OCI-LY3 (cell line): Measurements from ENCODE around the gene RAD50.

Source experiments
- H2AFZ ChIP-seq: fragments of 200-600, 300-600 bp; shearing (Covaris generic); 2 replicates; pipeline ENCODE4 v1.6.0; 2014; ENCODE audit warnings: antibody characterized with exemption, low read depth, low read length
- H3K27ac ChIP-seq: fragments of 200-600, 300-600 bp; sonication (generic); 2 replicates; pipeline ENCODE4 v1.5.1; 2014; ENCODE audit warnings: mild to moderate bottlenecking, low read length, moderate library complexity, mixed read lengths
- H3K27me3 ChIP-seq: fragments of 200-600, 300-600 bp; sonication (generic); 2 replicates; pipeline ENCODE4 v1.6.1; 2014; ENCODE audit warnings: low read depth, low read length, mixed read lengths
- H3K36me3 ChIP-seq: fragments of 200-600, 300-600 bp; sonication (generic); replicated peaks from 2 replicates; pipeline ENCODE3; 2014; ENCODE audit warnings: low read depth, low read length, mixed read lengths
- H3K4me1 ChIP-seq: fragments of 300-600, 200-600 bp; sonication (generic); 2 replicates; pipeline ENCODE4 v1.6.1; 2014; ENCODE audit warnings: low read length, mixed read lengths
- H3K4me2 ChIP-seq: fragments of 200-600, 300-600 bp; sonication (generic); 2 replicates; pipeline ENCODE4 v1.6.1; 2014; ENCODE audit warnings: low read length, mixed read lengths
- H3K4me3 ChIP-seq: fragments of 300-600, 200-600 bp; sonication (generic); 2 replicates; pipeline ENCODE4 v1.5.1; 2014; ENCODE audit warnings: antibody characterized with exemption, mild to moderate bottlenecking, low read length, moderate library complexity
- H3K79me2 ChIP-seq: fragments of 300-600, 200-600 bp; shearing (Covaris generic); 2 replicates; pipeline ENCODE4 v1.6.1; 2014; ENCODE audit warnings: mild to moderate bottlenecking, low read length, mixed read lengths
- H3K9ac ChIP-seq: fragments of 300-600, 200-600 bp; shearing (Covaris generic); 2 replicates; pipeline ENCODE4 v1.6.0; 2014; ENCODE audit warnings: mild to moderate bottlenecking, low read length, moderate library complexity
- H3K9me3 ChIP-seq: fragments of 200-600, 300-600 bp; shearing (Covaris generic); 2 replicates; pipeline ENCODE4 v1.6.1; 2014; ENCODE audit warnings: low read length, mixed read lengths; ENCODE audit not compliant: insufficient read depth
- H4K20me1 ChIP-seq: fragments of 200-600, 300-600 bp; sonication (generic); 2 replicates; pipeline ENCODE4 v1.6.1; 2016; ENCODE audit warnings: low read length, mixed read lengths; ENCODE audit not compliant: insufficient read depth
- CTCF ChIP-seq: fragments of 200-600, 300-600 bp; sonication (generic); IDR thresholded peaks from 2 replicates; pipeline ENCODE4 v1.5.1; 2014; ENCODE audit warnings: antibody characterized with exemption, low read length, low read depth
- EZH2phosphoT487 ChIP-seq: fragments of 200-600 bp; shearing (Covaris generic); IDR thresholded peaks from 2 replicates; pipeline ENCODE4 v1.6.1; 2018; ENCODE audit warnings: antibody characterized with exemption, mixed run types, low read depth

Gene RAD50

DNA sequence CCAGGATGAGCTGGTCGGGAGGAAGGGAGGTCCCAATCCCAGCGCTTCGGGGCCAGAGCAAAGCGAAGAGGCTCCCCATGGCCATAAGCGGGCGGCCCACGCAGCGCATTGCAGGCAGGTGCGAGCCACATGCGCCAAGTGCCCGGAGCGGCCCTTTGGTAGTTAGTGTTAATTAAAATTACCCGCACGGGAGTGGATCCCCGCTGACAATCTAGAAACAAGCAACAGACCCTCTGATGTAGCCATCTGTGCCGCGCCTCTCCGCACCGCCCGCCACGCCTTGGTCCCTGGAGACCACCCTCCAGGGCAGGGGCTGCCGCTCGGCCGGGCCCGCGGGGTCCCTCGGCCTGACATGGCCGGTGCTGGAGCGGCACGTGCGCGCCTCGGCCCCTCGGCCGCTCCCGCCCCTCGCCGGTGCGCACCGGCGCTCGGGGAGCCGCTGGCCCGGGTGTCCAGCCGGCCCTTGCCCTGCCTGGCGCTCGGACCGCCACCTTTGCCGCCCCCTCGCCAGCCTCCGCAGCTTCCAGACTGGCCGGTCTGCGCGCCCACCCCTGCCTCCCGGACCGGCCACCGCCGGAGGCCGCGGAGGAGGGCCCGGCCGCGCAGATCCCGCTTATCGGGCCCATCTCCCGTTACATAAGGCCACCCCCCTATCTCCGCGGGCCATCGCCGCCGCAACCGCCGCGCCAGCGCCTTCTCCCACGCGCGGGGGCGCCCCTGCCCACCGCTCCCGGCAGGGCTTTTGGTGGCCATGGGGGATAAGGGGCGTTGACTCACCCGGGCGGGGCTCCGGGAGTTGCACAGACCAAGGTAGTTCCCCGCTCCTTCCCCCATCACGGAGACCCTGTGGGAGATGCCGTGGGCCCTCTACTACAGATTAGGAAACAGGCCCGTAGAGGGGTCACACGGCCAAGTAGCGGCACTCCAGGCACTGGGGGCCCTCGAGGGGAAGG lies 99.3 kb downstream of the RAD50 start:
- Histone ChIP-seq H3K27me3 (no peaks in the 10 kb centered on the region), H3K4me2 (no peak overlapping the region), H3K36me3 (no peaks in the 10 kb centered on the region), H3K79me2 (no peaks in the 10 kb centered on the region), H3K4me1 (peaks cover 5% of the 10 kb centered on the region; the same call in 1 of the 2 replicates), H3K4me3 (no peak overlapping the region), H3K27ac (no peak overlapping the region), H4K20me1 (no peaks in the 10 kb centered on the region), H3K9ac (no peak overlapping the region), H3K9me3 (no peaks in the 10 kb centered on the region), H2AFZ (no peak overlapping the region)
- TF ChIP-seq CTCF (no peak), EZH2phosphoT487 (no peak)

- no peaks in the 10 kb centered on the region for H4K20me1 ChIP-seq
- no peak for TF ChIP-seq EZH2phosphoT487
- TF ChIP-seq CTCF: no peak
- H3K9ac ChIP-seq: no peak overlapping the region
- H3K79me2 ChIP-seq: no peaks in the 10 kb centered on the region
- H2AFZ ChIP-seq: no peak overlapping the region
- H3K27ac ChIP-seq: no peak overlapping the region
- H3K4me2 ChIP-seq: no peak overlapping the region
- no peak overlapping the region for H3K4me3 ChIP-seq
- H3K27me3 ChIP-seq: no peaks in the 10 kb centered on the region
- peaks cover 5% of the 10 kb centered on the region; the same call in 1 of the 2 replicates for H3K4me1 ChIP-seq
- H3K36me3 ChIP-seq: no peaks in the 10 kb centered on the region
- no peaks in the 10 kb centered on the region for H3K9me3 ChIP-seq
Measured at GRCh38 chr5:132656774-132657355, 100.1 kb downstream of the RAD50 start.

DNA sequence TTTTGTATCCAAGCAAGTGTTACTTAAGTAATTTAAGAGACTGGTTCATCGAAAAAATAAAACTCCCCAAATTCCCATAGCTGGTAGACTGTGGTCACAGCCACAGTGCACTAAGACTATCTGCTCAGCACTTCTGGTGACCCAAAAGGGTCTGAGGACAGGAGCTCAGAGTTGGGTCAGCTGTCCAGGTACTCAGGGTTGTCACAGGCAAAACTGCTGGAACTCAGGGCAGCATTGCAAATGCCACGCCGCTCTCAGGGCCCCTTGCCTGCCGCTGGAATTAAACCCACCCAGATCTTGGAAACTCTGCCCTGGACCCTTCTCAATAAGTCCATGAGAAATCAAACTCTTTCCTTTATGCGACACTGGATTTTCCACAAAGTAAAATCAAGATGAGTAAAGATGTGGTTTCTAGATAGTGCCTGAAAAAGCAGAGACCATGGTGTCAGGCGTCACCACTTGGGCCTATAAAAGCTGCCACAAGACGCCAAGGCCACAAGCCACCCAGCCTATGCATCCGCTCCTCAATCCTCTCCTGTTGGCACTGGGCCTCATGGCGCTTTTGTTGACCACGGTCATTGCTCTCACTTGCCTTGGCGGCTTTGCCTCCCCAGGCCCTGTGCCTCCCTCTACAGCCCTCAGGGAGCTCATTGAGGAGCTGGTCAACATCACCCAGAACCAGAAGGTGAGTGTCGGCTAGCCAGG lies 101.1 kb downstream of the RAD50 start, which contains the start of gene IL13:
Gene IL13, plus strand, starts transcription at position 498 of the 705 bp plus-strand sequence. Its CDS starts 14 bp downstream, at position 512.
- Histone ChIP-seq H3K4me3 (no peak within 1 kb of the TSS), H3K36me3 (no peaks in the 10 kb centered on the region), H3K9ac (no peak within 1 kb of the TSS), H2AFZ (no peak within 1 kb of the TSS), H3K27ac (no peak within 1 kb of the TSS), H3K4me2 (no peak within 1 kb of the TSS), H3K9me3 (no peaks in the 10 kb centered on the region), H3K27me3 (no peaks in the 10 kb centered on the region), H3K79me2 (no peaks in the 10 kb centered on the region), H4K20me1 (no peaks in the 10 kb centered on the region), H3K4me1 (peaks cover 5% of the 10 kb centered on the region; the same call in 1 of the 2 replicates)
- TF ChIP-seq EZH2phosphoT487 (no peak), CTCF (no peak)
